Heart right ventricle (tissue), 16 donors: ENCODE measurements around the gene NDRG4. TPM values are rescaled to one million over a fixed set of nuclear protein-coding genes. Genes with fewer than 3 reads are reported as not detected.
A peak's percentile ranks its signal among the peaks of the same experiment; 100 is the strongest.

ENCODE experiments used
- ATAC-seq, 8 donors: fragments of 200-7000 bp; cut with Tn5 transposase; one replicate each; pipeline ENCODE4 v1.9.1; 2020; ENCODE audit warnings: mild to moderate bottlenecking in 8 of 8, moderate library complexity in 8 of 8, moderate number of reproducible peaks in 1 of 8
- DNase-seq, 2 donors: peaks; one replicate each; pipeline ENCODE4 v3.0.0-alpha.2; 2020
- H3K27ac ChIP-seq, 10 donors: fragments of 200-600 bp; sonication (generic) in 2 of 10; one replicate each; pipeline versions ENCODE4 v1.5.0 to v1.8.0; 2020 to 2022; ENCODE audit warnings: mild to moderate bottlenecking in 3 of 10
- H3K27me3 ChIP-seq, 7 donors: fragments of 200-600 bp; one replicate each; pipeline ENCODE4 v1.8.0; 2021 to 2022; ENCODE audit warnings: mild to moderate bottlenecking in 2 of 7
- H3K36me3 ChIP-seq, 9 donors: fragments of 200-600 bp; sonication (generic) in 1 of 9; one replicate each; pipeline versions ENCODE4 v1.5.0 to v1.8.0; 2020 to 2022; ENCODE audit warnings: mild to moderate bottlenecking in 2 of 9
- H3K4me1 ChIP-seq, 9 donors: fragments of 200-600 bp; sonication (generic) in 1 of 9; one replicate each; pipeline versions ENCODE4 v1.5.0 to v1.8.0; 2020 to 2022; ENCODE audit warnings: mild to moderate bottlenecking in 4 of 9
- H3K4me3 ChIP-seq, 10 donors: fragments of 200-600 bp; sonication (generic) in 2 of 10; one replicate each; pipeline versions ENCODE4 v1.5.0 to v1.8.0; 2020 to 2022; ENCODE audit warnings: mild to moderate bottlenecking in 7 of 10, moderate library complexity in 2 of 10
- H3K9me3 ChIP-seq, 11 donors: fragments of 200-600 bp in 10 of 11; sonication (generic) in 2 of 11; one replicate each; pipeline versions ENCODE4 v1.5.0 to v1.8.0; 2013 to 2022; ENCODE audit warnings: mild to moderate bottlenecking in 2 of 11, control low read depth in 1 of 11, moderate library complexity in 1 of 11
- WGBS, 2 donors: extraction: QIAGEN DNeasy Blood & Tissue Kit; methylation state at CpG; one replicate each; pipeline ENCODE4 v1.1.7; 2013; ENCODE audit warnings: inconsistent platforms in 1 of 2; 5-methylcytosine and 5-hydroxymethylcytosine counted together
- intact Hi-C, 10 donors: fragments of 100-400 bp; cut with DNase I; formaldehyde crosslinking; loops; one replicate each; pipeline versions ENCODE4 v1.11.1 to v1.14.2; 2022
- polyA plus RNA-seq, 2 donors: library from polyadenylated mRNA; stranded (reverse); fragments of 200-250 nt; gene quantifications; one replicate each; pipeline ENCODE4 v1.2.3, GENCODE V29; 2013
- total RNA-seq, 10 donors: library from RNA; stranded (reverse); fragmentation: NEBNext Ultra II Directional in 3 of 10; extraction: Animal tissue kit (Norgen Biotek cat#: 25700) in 3 of 10; gene quantifications; one replicate each; pipeline versions ENCODE4 v1.2.1 to v1.2.4, GENCODE V29; 2021 to 2023
- TF ChIP-seq, protein P1 (sequence below), 9 donors: fragments of 200-600 bp; sonication (generic) in 2 of 9; IDR thresholded peaks; one replicate each; pipeline versions ENCODE4 v1.5.0 to v1.8.0; 2021 to 2022; ENCODE audit warnings: antibody characterized with exemption in 9 of 9, mild to moderate bottlenecking in 5 of 9, moderate library complexity in 1 of 9
- donor health status: Arrhythmogenic right ventricular cardiomyopathy.
- donor health status: ischemic (EF 13 %, LVEDD 7.1; RV severe dilation, severe dysfunction).
- donor health status: healthy with polysubstance abuse.
- donor health status: DM: no; HTN: yes; CAD: no.
- donor health status: DM: no; HTN: no; CAD: no.
- donor health status: ischemic (EF 25% LVEDD 6.9; RV normal size, moderate dysfunction).
- donor health status: ischemic (EF 25% LVEDD 5.7; RV mildly dilated, moderate dysfunction).
- donor health status: healthy.
- donor health status: DM: yes; HTN: yes; CAD: no.
- donor health status: Ischemic cardiomyopathy.
- donor health status: ischemic (EF 35%, LVEDD 5.7; RV mildly dilated, moderate dysfunction).
- donor health status: nonischemic (EF 11% LVEDD 7.7; RV severe dilation, severe dysfunction).
- donor health status: DM: yes; HTN: yes; CAD: no.
- donor health status: PGD.
- donor health status: ischemic (EF 29% LVEDD 5.4; RV normal size, mild dysfunction).
- donor health status: nonischemic (EF 23%, LVEDD 6.1; RV moderate dilation, normal function).

The NDRG4 gene
- total and polyA plus RNA-seq, 12 donors, result 286 to 821 (median 539) TPM

DNA sequence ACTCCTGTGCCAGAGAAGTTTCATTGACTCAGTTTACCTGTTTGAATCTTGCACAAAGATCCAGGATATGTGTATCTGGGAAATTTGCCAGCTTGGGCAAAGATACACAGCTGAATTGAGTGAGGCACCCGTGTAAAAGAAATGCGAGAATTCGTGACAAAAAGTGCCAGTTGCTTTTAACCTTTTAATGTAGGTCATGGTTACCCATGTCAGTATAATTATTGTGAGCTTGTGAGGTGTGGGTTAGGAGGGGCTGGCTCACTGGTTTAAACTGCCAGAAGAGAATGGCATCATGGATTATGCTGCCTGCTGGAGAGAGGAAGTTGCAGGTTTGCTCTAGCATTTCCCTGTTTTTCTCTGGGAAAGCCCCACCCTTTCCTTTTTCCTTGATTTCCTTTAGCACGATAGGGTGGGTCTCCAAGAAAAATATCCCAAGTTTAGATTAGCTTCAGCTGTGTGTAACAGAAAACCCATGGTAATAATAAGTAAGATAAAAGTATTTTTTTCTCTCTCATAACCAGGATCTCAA lies 24.8 kb upstream of the NDRG4 start:
- peaks cover 0 to 4% (median 0%) of the 10 kb centered on the region in 7 donors for H3K27me3 ChIP-seq
- TF ChIP-seq, protein P1, sequence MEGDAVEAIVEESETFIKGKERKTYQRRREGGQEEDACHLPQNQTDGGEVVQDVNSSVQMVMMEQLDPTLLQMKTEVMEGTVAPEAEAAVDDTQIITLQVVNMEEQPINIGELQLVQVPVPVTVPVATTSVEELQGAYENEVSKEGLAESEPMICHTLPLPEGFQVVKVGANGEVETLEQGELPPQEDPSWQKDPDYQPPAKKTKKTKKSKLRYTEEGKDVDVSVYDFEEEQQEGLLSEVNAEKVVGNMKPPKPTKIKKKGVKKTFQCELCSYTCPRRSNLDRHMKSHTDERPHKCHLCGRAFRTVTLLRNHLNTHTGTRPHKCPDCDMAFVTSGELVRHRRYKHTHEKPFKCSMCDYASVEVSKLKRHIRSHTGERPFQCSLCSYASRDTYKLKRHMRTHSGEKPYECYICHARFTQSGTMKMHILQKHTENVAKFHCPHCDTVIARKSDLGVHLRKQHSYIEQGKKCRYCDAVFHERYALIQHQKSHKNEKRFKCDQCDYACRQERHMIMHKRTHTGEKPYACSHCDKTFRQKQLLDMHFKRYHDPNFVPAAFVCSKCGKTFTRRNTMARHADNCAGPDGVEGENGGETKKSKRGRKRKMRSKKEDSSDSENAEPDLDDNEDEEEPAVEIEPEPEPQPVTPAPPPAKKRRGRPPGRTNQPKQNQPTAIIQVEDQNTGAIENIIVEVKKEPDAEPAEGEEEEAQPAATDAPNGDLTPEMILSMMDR (IDR thresholded peaks at IDR 0.05), result no peak
- H3K27ac ChIP-seq, result peak overlapping the region; percentile 47 to 89 (median 72)
- peaks cover 14 to 94% (median 79%) of the 10 kb centered on the region in 9 donors for H3K4me1 ChIP-seq
- DNase-seq (no peak), ATAC-seq (peak in 7 of 8 donors; percentile 18 to 76 (median 48))
- no peak overlapping the region for H3K4me3 ChIP-seq
- peaks cover 0 to 8% (median 0%) of the 10 kb centered on the region in 9 donors for H3K36me3 ChIP-seq
- WGBS, 2 donors, result 30 to 42% methylated on average over 4 of the region's 4 CpGs
- intact Hi-C loops, result no loop called here
- no peaks in the 10 kb centered on the region for H3K9me3 ChIP-seq

GRCh38 chr16:58476791-58477190 lies 23.2 kb upstream of the NDRG4 start:
- TF ChIP-seq, protein P1 (IDR thresholded peaks at IDR 0.05), result no peak
- Histone ChIP-seq H3K27ac (peak overlapping the region in 5 of 10 donors; percentile 1 to 89 (median 79)), H3K9me3 (no peaks in the 10 kb centered on the region), H3K4me1 (peaks cover 14 to 94% (median 71%) of the 10 kb centered on the region in 9 donors), H3K4me3 (no peak overlapping the region), H3K36me3 (peaks cover 0 to 8% (median 0%) of the 10 kb centered on the region in 9 donors), H3K27me3 (no peaks in the 10 kb centered on the region)
- intact Hi-C loops, result no loop called here
- DNase-seq (no peak), ATAC-seq (no peak)
- WGBS, 2 donors, result 22 to 25% methylated on average over 1 of the region's 1 CpG

DNA sequence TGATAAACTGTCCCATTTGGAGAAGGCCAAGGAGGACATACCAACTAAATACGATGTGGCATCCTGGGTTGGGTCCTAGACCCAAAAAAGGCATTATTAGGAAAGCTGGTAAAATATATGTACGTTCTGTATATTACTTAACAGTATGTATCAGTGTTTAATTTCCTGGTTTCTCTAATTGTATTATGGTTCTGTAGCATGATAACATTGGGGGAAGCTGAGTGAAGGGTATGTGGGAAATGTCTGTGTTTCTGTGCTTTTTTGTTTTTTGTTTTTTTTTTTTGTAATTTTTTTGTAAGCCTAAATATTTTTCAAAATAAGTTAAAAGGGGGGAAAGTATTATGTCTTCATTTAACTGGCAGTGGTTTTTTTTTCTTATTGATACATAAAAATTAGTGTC lies 21.5 kb upstream of the NDRG4 start:
- TF ChIP-seq, protein P1 (IDR thresholded peaks at IDR 0.05), result no peak
- Histone ChIP-seq H3K4me3 (no peak overlapping the region), H3K27me3 (no peaks in the 10 kb centered on the region), H3K27ac (peak overlapping the region in 2 of 10 donors; percentile 17 to 26), H3K9me3 (no peaks in the 10 kb centered on the region), H3K4me1 (peaks cover 7 to 91% (median 65%) of the 10 kb centered on the region in 9 donors), H3K36me3 (peaks cover 0 to 8% (median 0%) of the 10 kb centered on the region in 9 donors)
- no peak for ATAC-seq
- DNase-seq, result no peak
- WGBS, 2 donors, result 92 to 97% methylated on average over 2 of the region's 2 CpGs
- intact Hi-C loops, result no loop called here

GRCh38 chr16:58481226-58481869 lies 18.6 kb upstream of the NDRG4 start:
- Histone ChIP-seq H3K27ac (peak overlapping the region in 6 of 10 donors; percentile 13 to 70 (median 52)), H3K4me3 (no peak overlapping the region), H3K9me3 (no peaks in the 10 kb centered on the region), H3K36me3 (peaks cover 0 to 8% (median 0%) of the 10 kb centered on the region in 9 donors), H3K4me1 (peaks cover 5 to 91% (median 62%) of the 10 kb centered on the region in 9 donors), H3K27me3 (no peaks in the 10 kb centered on the region)
- intact Hi-C loops, result no loop called here
- 91 to 95% methylated on average over 11 of the region's 11 CpGs for WGBS, 2 donors
- TF ChIP-seq, protein P1 (IDR thresholded peaks at IDR 0.05), result no peak
- no peak for DNase-seq
- no peak for ATAC-seq
